GM18508 (cell line): ENCODE data around the gene B9D2.
"Not testable (repeated sequence)": the region's sequence is repeated elsewhere in the genome, so short reads cannot be mapped to it uniquely, and the experiment has no call there.

Experiments used
- ATAC-seq: cut with Tn5 transposase; IDR thresholded peaks from one replicate; pipeline ENCODE4 v1.9.1; 2021; ENCODE audit warnings: moderate number of reproducible peaks; ENCODE audit not compliant: insufficient read depth, unreplicated experiment

Gene B9D2

GRCh38 chr19:41363753-41364523, at the start of gene B9D2:
TSS of gene B9D2 (minus strand) at chr19:41364149. CDS start at chr19:41363519, 630 bp downstream.
- peak; percentile 60 for ATAC-seq

GRCh38 chr19:41412953-41413352, 49.0 kb upstream of the B9D2 start:
- no peak for ATAC-seq

- ATAC-seq: no peak
Observed at GRCh38 chr19:41411968-41412265, 48.0 kb upstream of the B9D2 start.

GRCh38 chr19:41411100-41411967, 47.4 kb upstream of the B9D2 start:
- ATAC-seq: no peak

GRCh38 chr19:41410336-41411054, 46.5 kb upstream of the B9D2 start:
- ATAC-seq: no peak

GRCh38 chr19:41409288-41409687, 45.3 kb upstream of the B9D2 start:
- no peak for ATAC-seq

GRCh38 chr19:41408846-41409245, 44.9 kb upstream of the B9D2 start:
- not testable (repeated sequence) for ATAC-seq

- no peak for ATAC-seq
Observed at GRCh38 chr19:41408256-41408655, 44.3 kb upstream of the B9D2 start.

GRCh38 chr19:41407271-41407670, 43.3 kb upstream of the B9D2 start:
- ATAC-seq: no peak

GRCh38 chr19:41405776-41406175, 41.8 kb upstream of the B9D2 start:
- ATAC-seq: no peak

- no peak for ATAC-seq
Observed at GRCh38 chr19:41403181-41403970, 39.4 kb upstream of the B9D2 start.

GRCh38 chr19:41402010-41402409, 38.1 kb upstream of the B9D2 start:
- no peak for ATAC-seq

GRCh38 chr19:41401483-41401882, 37.5 kb upstream of the B9D2 start:
- ATAC-seq: no peak

GRCh38 chr19:41399525-41399924, 35.6 kb upstream of the B9D2 start:
- no peak for ATAC-seq

- no peak for ATAC-seq
Observed at GRCh38 chr19:41399091-41399490, 35.1 kb upstream of the B9D2 start.

- no peak for ATAC-seq
Observed at GRCh38 chr19:41398598-41398997, 34.6 kb upstream of the B9D2 start.

- ATAC-seq: no peak
Observed at GRCh38 chr19:41398050-41398418, 34.1 kb upstream of the B9D2 start.

GRCh38 chr19:41397086-41398049, 33.4 kb upstream of the B9D2 start, which contains the start of the genes BCKDHA and EXOSC5:
TSS of gene BCKDHA (plus strand) at chr19:41397818. CDS start at chr19:41397828, 10 bp downstream.
TSS of gene EXOSC5 (minus strand) at chr19:41397359. CDS start at chr19:41397328, 31 bp downstream.
- peak; percentile 48 for ATAC-seq

- no peak for ATAC-seq
Observed at GRCh38 chr19:41395355-41395754, 31.4 kb upstream of the B9D2 start.
